ENCODE results near the gene RFX1.
"Not testable (repeated sequence)": the region's sequence is repeated elsewhere in the genome, so short reads cannot be mapped to it uniquely, and the experiment has no call there.

GRCh38 chr19:13971868-13972267 lies 34.3 kb downstream of the RFX1 start:
- not testable (repeated sequence) for TF ChIP-seq CTCF (IDR thresholded peaks at IDR 0.05; ENCODE audit: poor library complexity, severe bottlenecking); EZH2 (IDR thresholded peaks at IDR 0.05; ENCODE audit: borderline replicate concordance, insufficient read depth, low read length, poor library complexity, severe bottlenecking)

All from neural cell (in vitro differentiated cells).